SK-N-SH (cell line): Measurements from ENCODE around the gene RAD51B. TPM values are rescaled to one million over a fixed set of nuclear protein-coding genes. Genes with fewer than 3 reads are reported as not detected.

Experiments used
- CTCF ChIA-PET: fragments of 300-600, 350-600 bp; formaldehyde crosslinking; extraction: SDS; loops from one replicate; lab custom pipeline; 2021; lab: Yijun Ruan, JAX
- POLR2A ChIA-PET: fragments of 350-600 bp; sonication (Branson Sonifier 250); formaldehyde crosslinking; extraction: SDS; loops from one replicate; lab custom pipeline; 2020; ENCODE audit warnings: antibody characterized with exemption, inconsistent platforms; lab: Yijun Ruan, JAX
- DNase-seq: peaks from one replicate; pipeline ENCODE4 v3.0.0; 2012
- H2AFZ ChIP-seq: fragments of 200-600 bp; sonication (generic); 2 replicates; pipeline ENCODE4 v1.8.1; 2016; ENCODE audit warnings: antibody characterized with exemption, mild to moderate bottlenecking, low read depth
- H3F3A ChIP-seq: fragments of 200-600 bp; sonication (generic); replicated peaks from 2 replicates; pipeline ENCODE3; 2016; ENCODE audit warnings: antibody characterized with exemption, mild to moderate bottlenecking; ENCODE audit not compliant: insufficient read depth
- H3K27ac ChIP-seq, 2 experiments: fragments of 200-500 bp in 1 of 2; fragments of 200-600 bp in 1 of 2; sonication (Bioruptor generic) in 1 of 2; sonication (generic), shearing (Covaris generic) in 1 of 2; 2 replicates each; pipeline versions ENCODE4 v1.5.1 to v1.6.1; 2014 to 2016; ENCODE audit warnings: low read depth in 2 of 2, inconsistent platforms in 1 of 2, low read length in 1 of 2, mild to moderate bottlenecking in 1 of 2, mixed read lengths in 1 of 2
- H3K27me3 ChIP-seq: fragments of 200-600 bp; sonication (generic), shearing (Covaris generic); 2 replicates; pipeline ENCODE4 v1.6.1; 2016; ENCODE audit warnings: mixed run types; ENCODE audit not compliant: insufficient read depth
- H3K36me3 ChIP-seq, 2 experiments: fragments of 200-500 bp in 1 of 2; fragments of 200-600 bp in 1 of 2; sonication (Bioruptor generic) in 1 of 2; sonication (generic) in 1 of 2; replicated peaks in 1 of 2; 2 replicates each; pipeline versions ENCODE3 to v1.5.1; 2014 to 2016; ENCODE audit warnings: low read length in 1 of 2, mild to moderate bottlenecking in 1 of 2; ENCODE audit not compliant: insufficient read depth in 2 of 2, control insufficient read depth in 1 of 2
- H3K4me1 ChIP-seq, 2 experiments: fragments of 200-500 bp in 1 of 2; fragments of 200-600 bp in 1 of 2; sonication (Bioruptor generic) in 1 of 2; sonication (generic), shearing (Covaris generic) in 1 of 2; 2 replicates each; pipeline versions ENCODE4 v1.5.1 to v1.6.1; 2014 to 2016; ENCODE audit warnings: low read depth in 1 of 2, low read length in 1 of 2, mixed run types in 1 of 2; ENCODE audit not compliant: insufficient read depth in 2 of 2, control insufficient read depth in 1 of 2
- H3K4me2 ChIP-seq: fragments of 200-600 bp; sonication (generic), shearing (Covaris generic); 2 replicates; pipeline ENCODE4 v1.6.1; 2017; ENCODE audit warnings: mixed run types
- H3K4me3 ChIP-seq, 2 experiments: fragments of 200-500 bp in 1 of 2; fragments of 200-600 bp in 1 of 2; sonication (Bioruptor generic) in 1 of 2; sonication (generic), shearing (Covaris generic) in 1 of 2; 2 replicates each; pipeline versions ENCODE4 v1.5.1 to v1.8.1; 2014 to 2016; ENCODE audit warnings: low read depth in 2 of 2, inconsistent platforms in 1 of 2, low read length in 1 of 2, mild to moderate bottlenecking in 1 of 2, mixed read lengths in 1 of 2, moderate library complexity in 1 of 2
- H3K79me2 ChIP-seq: fragments of 200-600 bp; sonication (generic); 2 replicates; pipeline ENCODE4 v1.8.1; 2017; ENCODE audit warnings: mild to moderate bottlenecking; ENCODE audit not compliant: insufficient read depth
- H3K9ac ChIP-seq: fragments of 200-600 bp; sonication (generic); 2 replicates; pipeline ENCODE4 v1.6.1; 2017; ENCODE audit warnings: mixed run types
- H3K9me2 ChIP-seq: fragments of 200-600 bp; sonication (generic); 2 replicates; pipeline ENCODE4 v1.6.1; 2017; ENCODE audit warnings: mixed run types
- H3K9me3 ChIP-seq: fragments of 200-600 bp; sonication (generic); 2 replicates; pipeline ENCODE4 v1.6.1; 2017; ENCODE audit warnings: mixed run types, mild to moderate bottlenecking, moderate library complexity
- H4K20me1 ChIP-seq: fragments of 200-600 bp; sonication (generic); 2 replicates; pipeline ENCODE4 v1.6.1; 2017; ENCODE audit warnings: mild to moderate bottlenecking, mixed run types; ENCODE audit not compliant: insufficient read depth
- CHD2 ChIP-seq: fragments of 150-350 bp; IDR thresholded peaks from 2 replicates; pipeline ENCODE4 v1.6.1; 2018; ENCODE audit warnings: low read length; ENCODE audit not compliant: partially characterized antibody
- CTCF ChIP-seq: fragments of 200-600 bp; sonication (generic); IDR thresholded peaks from 2 replicates; pipeline ENCODE4 v1.6.1; 2017; ENCODE audit warnings: antibody characterized with exemption, mild to moderate bottlenecking, moderate library complexity
- ELF1 ChIP-seq: IDR thresholded peaks from 2 replicates; pipeline ENCODE4 v1.4.0; 2012
- EZH2phosphoT487 ChIP-seq: fragments of 200-600 bp; sonication (generic); IDR thresholded peaks from 2 replicates; pipeline ENCODE4 v1.6.1; 2017; ENCODE audit warnings: low read depth, mixed run types, mild to moderate bottlenecking, antibody characterized with exemption, moderate library complexity, borderline replicate concordance
- FOSL2 ChIP-seq: IDR thresholded peaks from 2 replicates; pipeline ENCODE4 v1.4.0; 2012; ENCODE audit warnings: low read depth, mild to moderate bottlenecking, moderate library complexity, borderline replicate concordance
- FOXJ3 ChIP-seq: sonication (generic); formaldehyde crosslinking; IDR thresholded peaks from 2 replicates; pipeline ENCODE4 v1.5.1; 2020; ENCODE audit warnings: mild to moderate bottlenecking, missing genetic modification reagents
- MEF2A ChIP-seq: IDR thresholded peaks from 2 replicates; pipeline ENCODE4 v1.4.0; 2012; ENCODE audit warnings: low read depth, borderline replicate concordance
- MXI1 ChIP-seq: IDR thresholded peaks from 2 replicates; pipeline ENCODE4 v1.6.1; 2012; ENCODE audit warnings: mild to moderate bottlenecking, low read depth, low read length, improper control_type of control experiment
- NRF1 ChIP-seq: IDR thresholded peaks from 2 replicates; pipeline ENCODE4 v1.6.1; 2012; ENCODE audit warnings: low read depth, mild to moderate bottlenecking, low read length
- PBX3 ChIP-seq: IDR thresholded peaks from 2 replicates; pipeline ENCODE4; 2012
- POLR2AphosphoS5 ChIP-seq: IDR thresholded peaks from 2 replicates; pipeline ENCODE4 v1.6.1; 2012; ENCODE audit warnings: low read depth, low read length
- RAD21 ChIP-seq: IDR thresholded peaks from 2 replicates; pipeline ENCODE4 v1.6.1; 2012; ENCODE audit warnings: mild to moderate bottlenecking, low read length
- RFX5 ChIP-seq: IDR thresholded peaks from 2 replicates; pipeline ENCODE4 v1.6.1; 2012; ENCODE audit warnings: mild to moderate bottlenecking, improper control_type of control experiment, low read length
- SMC3 ChIP-seq: IDR thresholded peaks from 2 replicates; pipeline ENCODE4 v1.6.1; 2012; ENCODE audit warnings: low read depth, low read length, improper control_type of control experiment
- TAF1 ChIP-seq: IDR thresholded peaks from 2 replicates; pipeline ENCODE4 v1.6.1; 2012; ENCODE audit warnings: low read depth, mild to moderate bottlenecking, low read length, moderate library complexity, borderline replicate concordance
- TEAD4 ChIP-seq: IDR thresholded peaks from 2 replicates; pipeline ENCODE4 v1.4.0; 2012; ENCODE audit warnings: mild to moderate bottlenecking, borderline replicate concordance; ENCODE audit not compliant: insufficient read depth
- USF1 ChIP-seq: IDR thresholded peaks from 2 replicates; pipeline ENCODE4 v1.4.0; 2012; ENCODE audit warnings: low read depth, borderline replicate concordance
- USF2 ChIP-seq: fragments of 150-350 bp; IDR thresholded peaks from 2 replicates; pipeline ENCODE4 v1.6.1; 2017; ENCODE audit warnings: antibody characterized with exemption, low read length, low read depth, borderline replicate concordance
- ZBTB33 ChIP-seq: IDR thresholded peaks from 2 replicates; pipeline ENCODE4 v1.4.0; 2012; ENCODE audit warnings: low read depth, borderline replicate concordance
- WGBS: methylation state at CpG from one replicate; pipeline ENCODE4 v1.1.6; 2017; ENCODE audit warnings: low lambda C conversion rate; 5-methylcytosine and 5-hydroxymethylcytosine counted together
- polyA plus RNA-seq, 3 experiments: library from polyadenylated mRNA; depleted of rRNA; stranded (reverse); fragments of >200 nt; gene quantifications; 2 replicates each; pipeline ENCODE4 v1.2.3, GENCODE V29; 2012

The RAD51B gene
- polyA plus RNA-seq, 1 of the 3 experiments (the other 2 are of a cell fraction) = 6.0 TPM

GRCh38 chr14:68279437-68279720 is 459.8 kb downstream of the RAD51B start:
- no peak overlapping the region for H2AFZ ChIP-seq
- TF ChIP-seq TAF1 (no peak), PBX3 (no peak), RFX5 (no peak), ELF1 (no peak), NRF1 (no peak), CHD2 (no peak), USF1 (no peak), EZH2phosphoT487 (no peak)
- H3K27ac ChIP-seq = no peak overlapping the region
- no peaks in the 10 kb centered on the region for H4K20me1 ChIP-seq
- no peaks in the 10 kb centered on the region; a peak in 1 of 4 replicates for H3K4me1 ChIP-seq
- H3K36me3 ChIP-seq = no peaks in the 10 kb centered on the region
- no peak overlapping the region for H3K4me3 ChIP-seq
- CTCF ChIA-PET = no interaction called here
- H3K9ac ChIP-seq = no peak overlapping the region
- no peaks in the 10 kb centered on the region for H3K9me3 ChIP-seq
- H3K79me2 ChIP-seq = no peaks in the 10 kb centered on the region
- no peak for DNase-seq
- no peaks in the 10 kb centered on the region for H3F3A ChIP-seq
- POLR2A ChIA-PET = no interaction called here
- 97% methylated on average over 3 of the region's 3 CpGs for WGBS
- H3K9me2 ChIP-seq = no peaks in the 10 kb centered on the region
- H3K27me3 ChIP-seq = no peaks in the 10 kb centered on the region
- no peak overlapping the region for H3K4me2 ChIP-seq

- Histone ChIP-seq H3K9ac (no peak overlapping the region), H3K4me2 (no peak overlapping the region), H3K9me2 (no peaks in the 10 kb centered on the region), H3F3A (no peaks in the 10 kb centered on the region), H3K4me1 (no peaks in the 10 kb centered on the region), H3K79me2 (no peaks in the 10 kb centered on the region), H3K9me3 (no peaks in the 10 kb centered on the region), H4K20me1 (no peaks in the 10 kb centered on the region), H3K4me3 (no peak overlapping the region), H2AFZ (no peak overlapping the region), H3K36me3 (no peaks in the 10 kb centered on the region), H3K27me3 (no peaks in the 10 kb centered on the region), H3K27ac (no peak overlapping the region)
- POLR2A ChIA-PET = no interaction called here
- CTCF ChIA-PET = no interaction called here
- no peak for DNase-seq
- 97% methylated on average over 4 of the region's 4 CpGs for WGBS
- TF ChIP-seq FOSL2 = no peak
- no peak for TF ChIP-seq MEF2A
- TF ChIP-seq USF2 = no peak
- no peak for TF ChIP-seq ZBTB33
- TF ChIP-seq EZH2phosphoT487 = no peak
- TF ChIP-seq ELF1 = no peak
- no peak for TF ChIP-seq POLR2AphosphoS5
- no peak for TF ChIP-seq TAF1
- TF ChIP-seq RFX5 = no peak
- no peak for TF ChIP-seq TEAD4
- TF ChIP-seq CTCF = no peak
- TF ChIP-seq SMC3 = no peak
- no peak for TF ChIP-seq MXI1
- no peak for TF ChIP-seq RAD21
- TF ChIP-seq FOXJ3 (CRISPR knock-in tag) = no peak
Measured at GRCh38 chr14:68279777-68280233, 460.2 kb downstream of the RAD51B start.
